Measurements from ENCODE around the gene PCCA.
"Not testable (repeated sequence)": the region's sequence is repeated elsewhere in the genome, so short reads cannot be mapped to it uniquely, and the experiment has no call there.

PCCA gene

GRCh38 chr13:100146534-100146933 is 57.6 kb downstream of the PCCA start:
- DNase-seq = no peak

GRCh38 chr13:100147825-100148224 is 58.9 kb downstream of the PCCA start:
- no peak for DNase-seq

- no peak for DNase-seq
Measured at GRCh38 chr13:100148422-100148821, 59.5 kb downstream of the PCCA start.

GRCh38 chr13:100149389-100149788 is 60.5 kb downstream of the PCCA start:
- DNase-seq = no peak

- DNase-seq = not testable (repeated sequence)
Measured at GRCh38 chr13:100150711-100151110, 61.8 kb downstream of the PCCA start.

GRCh38 chr13:100154842-100155416 is 66.0 kb downstream of the PCCA start:
- DNase-seq = no peak

GRCh38 chr13:100156788-100157187 is 67.9 kb downstream of the PCCA start:
- DNase-seq = no peak

- DNase-seq = no peak
Measured at GRCh38 chr13:100158569-100158968, 69.7 kb downstream of the PCCA start.

- no peak for DNase-seq
Measured at GRCh38 chr13:100159584-100159983, 70.7 kb downstream of the PCCA start.

- no peak for DNase-seq
Measured at GRCh38 chr13:100160450-100160849, 71.6 kb downstream of the PCCA start.

- DNase-seq = no peak
Measured at GRCh38 chr13:100163375-100163774, 74.5 kb downstream of the PCCA start.

- DNase-seq = no peak
Measured at GRCh38 chr13:100173203-100173602, 84.3 kb downstream of the PCCA start.

- DNase-seq = not testable (repeated sequence)
Measured at GRCh38 chr13:100174455-100174854, 85.6 kb downstream of the PCCA start.

- DNase-seq = no peak
Measured at GRCh38 chr13:100175078-100175802, 86.3 kb downstream of the PCCA start.

GRCh38 chr13:100175803-100176182 is 86.9 kb downstream of the PCCA start:
- DNase-seq = no peak

GRCh38 chr13:100176801-100177400 is 88.0 kb downstream of the PCCA start:
- peak; percentile 4 for DNase-seq

GRCh38 chr13:100178309-100178708 is 89.4 kb downstream of the PCCA start:
- no peak for DNase-seq

- DNase-seq = no peak
Measured at GRCh38 chr13:100179276-100179675, 90.4 kb downstream of the PCCA start.

GRCh38 chr13:100182900-100183490 is 94.1 kb downstream of the PCCA start:
- DNase-seq = no peak

GRCh38 chr13:100184095-100184494 is 95.2 kb downstream of the PCCA start:
- DNase-seq = no peak

GRCh38 chr13:100195568-100195967 is 106.7 kb downstream of the PCCA start:
- DNase-seq = no peak

- no peak for DNase-seq
Measured at GRCh38 chr13:100196375-100196774, 107.5 kb downstream of the PCCA start.

GRCh38 chr13:100197116-100197515 is 108.2 kb downstream of the PCCA start:
- DNase-seq = no peak

Data from NCI-H1694 treated with DMSO at 0.1 percent for 48 hours (cell line).